H1 (cell line): ENCODE results near the gene MXD1. TPM values are rescaled to one million over a fixed set of nuclear protein-coding genes. Genes with fewer than 3 reads are reported as not detected.
"Not testable (repeated sequence)": the region's sequence is repeated elsewhere in the genome, so short reads cannot be mapped to it uniquely, and the experiment has no call there.

Source experiments
- CTCF ChIA-PET: fragments of 300-600 bp; sonication (Branson Sonifier 250); formaldehyde crosslinking; loops from one replicate; lab custom pipeline; 2021; ENCODE audit not compliant: partially characterized antibody; lab: Charles Lee
- POLR2A ChIA-PET: fragments of 300-600 bp; sonication (Branson Sonifier 250); formaldehyde crosslinking; loops from one replicate; lab custom pipeline; 2021; ENCODE audit warnings: inconsistent platforms; ENCODE audit not compliant: partially characterized antibody; lab: Charles Lee
- DNase-seq, 2 experiments: peaks; one replicate each; pipeline versions ENCODE4 v3.0.0 to v3.0.0-alpha.2; 2010 to 2022; ENCODE audit warnings: low spot score in 2 of 2, low read depth in 1 of 2, mixed read lengths in 1 of 2
- FAIRE-seq: peaks from 2 replicates; lab custom pipeline; 2011; peaks lifted over from hg19 to GRCh38; lab: Jason Lieb, UNC
- H2AFZ ChIP-seq: 2 replicates; pipeline ENCODE4 v1.8.1; 2012; ENCODE audit warnings: low read length, inconsistent platforms
- H2AK5ac ChIP-seq: 2 replicates; pipeline ENCODE4 v1.6.1; 2013; ENCODE audit warnings: low read depth, low read length
- H2BK120ac ChIP-seq: replicated peaks from 2 replicates; pipeline ENCODE3; 2013; ENCODE audit warnings: low read depth, low read length, inconsistent platforms
- H2BK12ac ChIP-seq: 2 replicates; pipeline ENCODE4 v1.6.1; 2013; ENCODE audit warnings: low read depth, low read length
- H2BK15ac ChIP-seq: 2 replicates; pipeline ENCODE4 v1.6.1; 2013; ENCODE audit warnings: low read length
- H2BK20ac ChIP-seq: 2 replicates; pipeline ENCODE4 v1.6.1; 2013; ENCODE audit warnings: low read length
- H2BK5ac ChIP-seq: 2 replicates; pipeline ENCODE4 v1.6.1; 2013; ENCODE audit warnings: low read depth, low read length
- H3K14ac ChIP-seq: 2 replicates; pipeline ENCODE4 v1.6.1; 2013; ENCODE audit warnings: inconsistent platforms; ENCODE audit not compliant: insufficient read length
- H3K18ac ChIP-seq: 2 replicates; pipeline ENCODE4 v1.6.1; 2013; ENCODE audit warnings: low read length; ENCODE audit errors: extremely low read depth
- H3K23ac ChIP-seq: 2 replicates; pipeline ENCODE4 v1.6.1; 2013; ENCODE audit warnings: inconsistent platforms; ENCODE audit not compliant: insufficient read length
- H3K23me2 ChIP-seq: 2 replicates; pipeline ENCODE4 v1.6.1; 2013; ENCODE audit warnings: low read depth, low read length
- H3K27ac ChIP-seq: 2 replicates; pipeline ENCODE4 v1.6.1; 2011; ENCODE audit warnings: low read depth, low read length, inconsistent platforms
- H3K27me3 ChIP-seq, 4 experiments: replicated peaks in 1 of 4; 1 replicate in 1 of 4; 2 replicates in 3 of 4; pipeline versions ENCODE4 v1.6.1 to v1.8.1; 2011 to 2013; ENCODE audit warnings: low read length in 3 of 4, mild to moderate bottlenecking in 3 of 4, inconsistent platforms in 2 of 4, mixed read lengths in 2 of 4, moderate library complexity in 1 of 4; ENCODE audit not compliant: control insufficient read depth in 3 of 4, insufficient read depth in 3 of 4; ENCODE audit errors: extremely low read depth in 1 of 4
- H3K36me3 ChIP-seq, 4 experiments: 2 replicates each; pipeline versions ENCODE4 v1.6.1 to v1.8.1; 2011 to 2013; ENCODE audit warnings: mild to moderate bottlenecking in 4 of 4, low read length in 3 of 4, moderate library complexity in 2 of 4, control low read depth in 1 of 4, inconsistent platforms in 1 of 4; ENCODE audit not compliant: insufficient read depth in 4 of 4, control insufficient read depth in 2 of 4
- H3K4ac ChIP-seq: replicated peaks from 2 replicates; pipeline ENCODE3; 2013; ENCODE audit warnings: low read length, low read depth, mixed read lengths, inconsistent platforms; ENCODE audit not compliant: insufficient read length
- H3K4me1 ChIP-seq, 4 experiments: replicated peaks in 1 of 4; 1 replicate in 1 of 4; 2 replicates in 3 of 4; pipeline versions ENCODE4 v1.6.1 to v1.8.1; 2011 to 2013; ENCODE audit warnings: low read length in 3 of 4, inconsistent platforms in 2 of 4, mixed read lengths in 1 of 4; ENCODE audit not compliant: insufficient read depth in 4 of 4, control insufficient read depth in 3 of 4
- H3K4me2 ChIP-seq, 2 experiments: 2 replicates each; pipeline versions ENCODE4 v1.6.1 to v1.8.1; 2011 to 2013; ENCODE audit warnings: low read depth in 2 of 2, low read length in 2 of 2, control low read depth in 1 of 2, inconsistent platforms in 1 of 2, mild to moderate bottlenecking in 1 of 2; ENCODE audit not compliant: insufficient read depth in 1 of 2
- H3K4me3 ChIP-seq, 4 experiments: fragments of 200-600, 300-600 bp in 1 of 4; sonication (generic), shearing (Covaris generic), sonication (Bioruptor Twin) in 1 of 4; 2 replicates each; pipeline versions ENCODE4 v1.5.1 to v1.8.1; 2011 to 2016; ENCODE audit warnings: low read length in 4 of 4, low read depth in 3 of 4, control low read depth in 2 of 4, inconsistent platforms in 2 of 4, mild to moderate bottlenecking in 2 of 4, mixed read lengths in 1 of 4, moderate library complexity in 1 of 4; ENCODE audit not compliant: insufficient read depth in 2 of 4; ENCODE audit errors: extremely low read depth in 1 of 4
- H3K56ac ChIP-seq: replicated peaks from 2 replicates; pipeline ENCODE3; 2013; ENCODE audit warnings: low read depth, mild to moderate bottlenecking, mixed read lengths, low read length, inconsistent platforms; ENCODE audit not compliant: insufficient read length
- H3K79me1 ChIP-seq: 2 replicates; pipeline ENCODE4 v1.6.1; 2013; ENCODE audit warnings: low read depth, low read length, control low read depth
- H3K79me2 ChIP-seq, 2 experiments: 2 replicates each; pipeline versions ENCODE4 v1.6.1 to v1.8.1; 2012 to 2013; ENCODE audit warnings: low read length in 2 of 2, mild to moderate bottlenecking in 2 of 2, inconsistent platforms in 1 of 2; ENCODE audit not compliant: insufficient read depth in 2 of 2, control insufficient read depth in 1 of 2
- H3K9ac ChIP-seq, 4 experiments: replicated peaks in 1 of 4; 1 replicate in 1 of 4; 2 replicates in 3 of 4; pipeline versions ENCODE4 v1.6.1 to v1.8.1; 2011 to 2013; ENCODE audit warnings: low read depth in 3 of 4, low read length in 3 of 4, control low read depth in 2 of 4, mild to moderate bottlenecking in 2 of 4, moderate library complexity in 2 of 4, inconsistent platforms in 1 of 4; ENCODE audit errors: extremely low read depth in 1 of 4
- H3K9me3 ChIP-seq, 2 experiments: 2 replicates each; pipeline versions ENCODE4 v1.6.1 to v1.8.1; 2012 to 2013; ENCODE audit warnings: mild to moderate bottlenecking in 2 of 2, moderate library complexity in 2 of 2, control low read depth in 1 of 2, inconsistent platforms in 1 of 2, low read depth in 1 of 2, low read length in 1 of 2, mixed read lengths in 1 of 2; ENCODE audit not compliant: insufficient read depth in 2 of 2
- H4K20me1 ChIP-seq, 2 experiments: replicated peaks in 1 of 2; 2 replicates each; pipeline versions ENCODE3 to v1.8.1; 2011 to 2013; ENCODE audit warnings: inconsistent platforms in 2 of 2, low read length in 2 of 2, mild to moderate bottlenecking in 1 of 2; ENCODE audit not compliant: insufficient read depth in 2 of 2, control insufficient read depth in 1 of 2
- H4K5ac ChIP-seq: 2 replicates; pipeline ENCODE4 v1.6.1; 2013; ENCODE audit warnings: low read length, low read depth, mixed read lengths, inconsistent platforms; ENCODE audit not compliant: insufficient read length
- H4K8ac ChIP-seq: 2 replicates; pipeline ENCODE4 v1.8.0; 2013; ENCODE audit warnings: mild to moderate bottlenecking, moderate library complexity, low read length, inconsistent platforms; ENCODE audit not compliant: insufficient read depth; ENCODE audit errors: extremely low read depth
- H4K91ac ChIP-seq: replicated peaks from 2 replicates; pipeline ENCODE3; 2013; ENCODE audit warnings: low read length, mixed read lengths, inconsistent platforms; ENCODE audit not compliant: insufficient read length
- EZH2 ChIP-seq: fragments of 200-600 bp; sonication (generic); IDR thresholded peaks from 2 replicates; pipeline ENCODE4 v1.7.1; 2012; ENCODE audit warnings: low read depth, mild to moderate bottlenecking, moderate library complexity, low read length, inconsistent platforms; ENCODE audit not compliant: severe bottlenecking
- MAFK ChIP-seq: IDR thresholded peaks from 2 replicates; pipeline ENCODE4 v1.6.1; 2012; ENCODE audit warnings: low read depth, mild to moderate bottlenecking, improper control_type of control experiment, low read length
- WGBS, 2 experiments: shearing (Covaris generic) in 1 of 2; methylation state at CpG; one replicate each; pipeline versions ENCODE4 v1.1.6 to v1.1.7; 2013 to 2015; ENCODE audit warnings: low lambda C conversion rate in 2 of 2, mixed read lengths in 2 of 2, inconsistent platforms in 1 of 2, low coverage in 1 of 2, missing lambda C conversion rate in 1 of 2; ENCODE audit not compliant: insufficient replicate concordance in 2 of 2, insufficient coverage in 1 of 2, insufficient read length in 1 of 2; ENCODE audit errors: extremely low coverage in 1 of 2, missing lambda C conversion rate in 1 of 2; 5-methylcytosine and 5-hydroxymethylcytosine counted together
- polyA plus RNA-seq, 7 experiments: library from polyadenylated mRNA; depleted of rRNA in 3 of 7; stranded (reverse) in 5 of 7; unstranded in 2 of 7; fragments of >200 nt in 5 of 7; fragments of 200-250 nt in 2 of 7; gene quantifications; 1 replicate in 5 of 7; 2 replicates in 1 of 7; 4 replicates in 1 of 7; pipeline versions ENCODE4 v1.2.1 to v1.2.3, GENCODE V29; 2011 to 2013; ENCODE audit warnings: missing spikeins in 2 of 7, mixed read lengths in 2 of 7
- total RNA-seq: library from RNA; stranded (reverse); fragmentation: NEBNext Ultra II Directional; extraction: Animal tissue kit (Norgen Biotek cat#: 25700); gene quantifications from 2 replicates; pipeline ENCODE4 v1.2.1, GENCODE V29; 2021

The MXD1 gene
- total and polyA plus RNA-seq, 2 of the 8 experiments (the other 6 are each of a cell fraction or from before 2014, with no cell fraction given), result 1.6 to 2.6 TPM

GRCh38 chr2:69950241-69950640 is 35.3 kb downstream of the MXD1 start (continued):
- TF ChIP-seq EZH2 (no peak), MAFK (no peak)
- TF ChIP-seq, all 59 proteins: peak for 0

DNA sequence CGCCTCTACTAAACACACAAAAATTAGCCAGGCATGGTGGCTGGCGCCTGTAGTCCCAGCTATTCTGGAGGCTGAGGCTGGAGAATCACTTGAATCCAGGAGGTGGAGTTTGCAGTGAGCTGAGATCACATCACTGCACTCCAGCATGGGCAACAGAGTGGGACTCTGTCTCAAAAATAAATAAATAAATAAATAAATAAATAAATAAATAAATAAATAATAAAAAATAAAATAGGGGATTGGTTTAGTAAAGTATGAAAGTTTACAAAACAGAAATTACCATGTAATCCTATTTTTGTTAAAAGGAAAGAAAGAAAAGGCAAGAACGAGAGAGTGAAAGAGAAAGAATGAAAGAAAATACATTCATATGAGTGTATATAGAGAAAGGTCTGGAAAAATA is 35.8 kb downstream of the MXD1 start:
- H2AK5ac ChIP-seq, H3K14ac ChIP-seq, H3K79me2 ChIP-seq, H3K4me3 ChIP-seq, H3K23ac ChIP-seq, H3K27ac ChIP-seq, H3K4me1 ChIP-seq, H3K9ac ChIP-seq, H4K20me1 ChIP-seq, H2BK15ac ChIP-seq, H3K4ac ChIP-seq, H3K18ac ChIP-seq, FAIRE-seq, H3K36me3 ChIP-seq, H3K79me1 ChIP-seq, H3K9me3 ChIP-seq, POLR2A ChIA-PET, H4K91ac ChIP-seq, H2BK5ac ChIP-seq, H2BK120ac ChIP-seq, H3K27me3 ChIP-seq, H4K8ac ChIP-seq, H2BK20ac ChIP-seq, H2BK12ac ChIP-seq, H2AFZ ChIP-seq, H3K4me2 ChIP-seq, H4K5ac ChIP-seq, CTCF ChIA-PET, H3K56ac ChIP-seq, H3K23me2 ChIP-seq, DNase-seq: not testable (repeated sequence)
- 84% methylated on average over 3 of the region's 3 CpGs; no CpG with 5 or more reads in 1 of the 2 experiments for WGBS, 2 experiments
